GM12864 (cell line): ENCODE results near the gene IL36B.

Experiments used
- DNase-seq: peaks from one replicate; pipeline ENCODE4 v3.0.0-alpha.2; 2011; ENCODE audit warnings: low read depth
- H3K4me3 ChIP-seq: 2 replicates; pipeline ENCODE4 v1.5.1; 2011; ENCODE audit warnings: mild to moderate bottlenecking, low read depth, low read length, control low read depth
- CTCF ChIP-seq: IDR thresholded peaks from 2 replicates; pipeline ENCODE4 v1.5.1; 2011; ENCODE audit warnings: low read depth, mild to moderate bottlenecking, moderate library complexity, low read length, control low read depth, inconsistent platforms; ENCODE audit errors: missing control alignments

The IL36B gene

GRCh38 chr2:113036763-113037162, 15.9 kb downstream of the IL36B start:
- H3K4me3 ChIP-seq: no peak overlapping the region
- no peak for TF ChIP-seq CTCF
- DNase-seq: no peak

GRCh38 chr2:113034016-113034415, 18.7 kb downstream of the IL36B start:
- no peak for DNase-seq
- H3K4me3 ChIP-seq: no peak overlapping the region
- no peak for TF ChIP-seq CTCF

GRCh38 chr2:113032737-113033136, 19.9 kb downstream of the IL36B start:
- DNase-seq: no peak
- no peak overlapping the region for H3K4me3 ChIP-seq

GRCh38 chr2:113028112-113028511, 24.6 kb downstream of the IL36B start:
- no peak for DNase-seq
- TF ChIP-seq CTCF: no peak
- H3K4me3 ChIP-seq: no peak overlapping the region

More at GRCh38 chr2:113032737-113033136, 19.9 kb downstream of the IL36B start:
- no peak for TF ChIP-seq CTCF

- no peak for DNase-seq
- H3K4me3 ChIP-seq: no peak overlapping the region
- no peak for TF ChIP-seq CTCF
Measured at GRCh38 chr2:113027691-113028090, 25.0 kb downstream of the IL36B start.

GRCh38 chr2:113025737-113026136, 26.9 kb downstream of the IL36B start:
- TF ChIP-seq CTCF: no peak
- H3K4me3 ChIP-seq: no peak overlapping the region
- DNase-seq: no peak

GRCh38 chr2:113024764-113025163, 27.9 kb downstream of the IL36B start:
- no peak for TF ChIP-seq CTCF
- no peak overlapping the region for H3K4me3 ChIP-seq
- DNase-seq: no peak
